HG02870 (cell line): ENCODE results near the gene CABLES2.

ENCODE experiments used
- ATAC-seq: cut with Tn5 transposase; IDR thresholded peaks from one replicate; pipeline ENCODE4 v1.9.1; 2021; ENCODE audit warnings: mild to moderate bottlenecking, moderate library complexity; ENCODE audit not compliant: unreplicated experiment

Gene CABLES2

DNA sequence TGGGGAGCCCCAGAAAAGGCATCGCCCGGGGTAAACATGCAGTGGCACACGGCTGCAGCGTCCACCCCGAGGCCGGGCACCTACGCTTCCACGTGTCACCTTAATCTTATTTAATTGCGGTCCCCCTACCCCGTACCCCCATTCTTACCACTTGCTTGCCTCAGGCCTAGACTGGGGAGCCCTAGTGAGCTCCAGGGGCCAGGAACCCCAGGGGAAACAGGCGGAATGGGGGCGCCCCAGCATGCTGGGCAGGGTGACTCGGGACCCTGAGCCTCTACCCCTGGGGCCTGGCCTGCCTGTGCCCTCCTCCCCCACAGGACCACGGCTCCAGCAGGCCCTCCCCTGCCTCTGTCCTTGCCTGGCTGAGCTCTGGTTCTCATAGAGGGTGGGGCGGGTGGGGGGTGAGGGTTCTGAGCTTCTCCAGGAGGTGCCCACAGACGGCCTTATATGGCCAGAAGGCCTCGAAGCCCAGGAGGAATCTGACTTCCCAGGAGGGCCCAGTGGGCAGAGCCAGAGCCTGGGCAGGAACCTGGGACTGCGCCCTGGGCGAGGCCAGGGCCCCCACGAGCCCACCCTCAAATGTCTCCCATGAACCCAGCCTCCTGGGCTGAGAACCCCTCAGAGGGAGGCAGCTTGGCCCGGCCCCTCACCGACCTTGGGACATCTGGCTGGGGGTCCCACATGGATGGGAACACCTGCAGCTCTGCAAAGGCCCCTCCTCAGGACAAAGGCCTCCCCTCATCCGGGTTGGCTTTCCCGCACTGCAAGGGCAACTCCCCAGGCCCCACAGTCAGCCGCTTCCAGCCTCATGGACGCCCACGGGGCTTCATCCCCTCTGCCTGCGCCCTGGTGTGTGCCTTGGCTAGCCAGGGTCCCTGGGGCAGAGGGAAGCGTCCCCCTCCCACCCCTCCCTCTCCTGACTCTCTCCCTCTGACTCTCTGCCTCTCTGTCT is 34.8 kb downstream of the CABLES2 start:
- ATAC-seq = no peak

DNA sequence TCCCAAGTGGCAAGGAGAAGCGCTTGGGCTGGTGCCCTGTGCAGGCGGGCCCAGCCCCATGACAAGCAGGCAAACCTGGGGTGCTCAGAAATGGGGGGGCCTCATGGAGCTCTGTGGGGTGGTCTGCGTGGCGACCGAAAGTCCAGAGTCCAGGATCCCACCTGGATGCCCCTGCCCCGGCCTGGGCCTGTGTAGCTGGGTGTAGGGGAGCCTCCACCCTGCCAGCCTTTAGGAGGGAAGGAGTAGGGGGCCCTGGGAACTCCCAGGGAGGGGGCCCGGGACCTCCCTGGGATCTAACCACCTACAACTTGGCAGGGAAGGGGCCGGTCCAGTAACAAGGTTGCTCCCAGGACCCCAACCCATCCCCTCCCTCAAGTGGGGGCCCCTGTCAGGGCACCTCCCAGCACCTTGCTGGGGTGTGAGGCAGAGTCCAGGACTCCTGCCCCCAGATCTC is 35.5 kb downstream of the CABLES2 start:
- no peak for ATAC-seq

DNA sequence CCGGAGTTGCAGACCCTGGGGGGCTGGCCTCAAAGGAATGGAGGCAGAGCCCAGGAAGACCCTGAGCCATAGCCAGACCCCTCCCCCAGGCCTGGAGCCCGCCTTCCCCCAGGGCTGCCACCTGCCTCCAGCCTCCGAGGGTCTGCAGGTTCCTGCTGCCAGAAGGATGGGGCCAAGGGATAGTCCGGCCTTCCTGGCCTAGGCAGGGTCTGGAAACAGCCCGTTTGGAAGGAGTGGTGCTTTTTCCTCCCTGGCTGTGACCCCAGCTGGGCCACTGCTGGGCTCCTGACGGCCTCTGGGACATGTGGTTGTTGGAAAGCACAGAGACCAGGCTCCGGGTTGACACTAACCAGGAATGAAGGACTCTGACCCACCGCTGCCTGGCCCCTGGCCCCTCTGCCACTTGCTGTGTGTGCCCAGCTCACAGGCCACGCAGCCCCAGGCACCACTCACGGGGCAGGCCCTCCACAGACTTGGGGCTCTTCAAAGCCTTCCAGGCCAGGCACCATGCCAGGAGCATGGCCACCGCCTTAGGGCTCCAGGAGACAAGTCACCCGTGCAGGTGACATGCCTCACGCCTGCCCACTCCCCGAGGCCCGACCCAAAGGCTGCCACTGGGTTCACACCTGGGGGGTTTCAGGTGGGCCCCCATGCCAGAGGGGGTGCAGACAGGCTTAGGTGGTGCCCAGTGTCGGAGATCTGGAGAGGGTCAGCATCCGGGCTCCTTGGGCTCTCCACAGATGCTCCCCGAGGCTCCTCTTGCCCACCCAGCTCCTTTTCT is 36.1 kb downstream of the CABLES2 start:
- ATAC-seq = no peak

DNA sequence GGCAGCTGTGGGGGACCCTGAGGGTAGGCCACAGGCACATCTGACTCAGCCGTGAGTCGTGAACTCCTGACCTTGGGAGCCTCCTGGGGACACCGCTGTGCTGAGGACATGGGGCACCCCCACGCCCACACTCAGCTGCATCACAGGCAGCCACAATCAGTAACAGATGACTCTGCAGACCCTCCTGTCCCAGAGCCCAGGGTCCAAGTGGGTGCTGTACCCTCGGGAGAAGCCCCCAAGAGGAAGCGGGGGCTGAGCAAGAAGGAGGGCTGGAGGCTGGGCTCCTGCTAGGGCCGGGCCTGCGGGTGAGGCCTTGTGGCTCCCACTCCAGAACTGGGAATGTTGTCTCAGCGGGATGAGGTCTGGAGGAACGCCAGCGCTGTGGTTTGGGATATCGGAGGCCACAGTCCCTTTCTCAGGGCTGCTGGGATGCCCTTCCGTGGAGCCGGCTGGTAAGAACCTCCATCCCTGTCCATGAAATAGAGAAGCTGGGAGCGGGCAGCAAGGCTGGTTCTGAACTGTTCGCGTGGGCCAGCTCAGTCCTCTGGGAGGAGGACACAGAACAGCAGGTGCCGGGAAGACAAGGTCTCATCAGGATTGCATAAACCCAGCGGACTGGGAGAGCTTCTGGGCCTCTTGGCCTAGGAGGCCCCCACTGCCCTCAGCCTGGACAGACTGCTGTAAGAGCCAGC is 36.8 kb downstream of the CABLES2 start:
- no peak for ATAC-seq

DNA sequence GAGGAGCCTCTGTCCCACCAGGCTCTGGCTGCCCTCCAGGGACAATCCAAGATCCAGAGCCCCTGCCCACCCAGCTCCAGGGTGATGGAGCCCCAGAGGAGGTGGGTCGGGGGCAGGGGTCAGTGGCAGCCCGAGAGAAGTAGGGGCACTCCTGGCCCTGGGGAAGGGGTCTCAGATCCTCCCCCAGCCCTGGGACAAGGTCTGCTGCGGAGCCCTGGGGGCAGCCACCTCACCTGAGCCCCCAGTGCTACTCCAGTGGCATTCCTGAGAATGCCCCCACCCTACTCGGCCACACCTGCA is 37.3 kb downstream of the CABLES2 start:
- no peak for ATAC-seq

DNA sequence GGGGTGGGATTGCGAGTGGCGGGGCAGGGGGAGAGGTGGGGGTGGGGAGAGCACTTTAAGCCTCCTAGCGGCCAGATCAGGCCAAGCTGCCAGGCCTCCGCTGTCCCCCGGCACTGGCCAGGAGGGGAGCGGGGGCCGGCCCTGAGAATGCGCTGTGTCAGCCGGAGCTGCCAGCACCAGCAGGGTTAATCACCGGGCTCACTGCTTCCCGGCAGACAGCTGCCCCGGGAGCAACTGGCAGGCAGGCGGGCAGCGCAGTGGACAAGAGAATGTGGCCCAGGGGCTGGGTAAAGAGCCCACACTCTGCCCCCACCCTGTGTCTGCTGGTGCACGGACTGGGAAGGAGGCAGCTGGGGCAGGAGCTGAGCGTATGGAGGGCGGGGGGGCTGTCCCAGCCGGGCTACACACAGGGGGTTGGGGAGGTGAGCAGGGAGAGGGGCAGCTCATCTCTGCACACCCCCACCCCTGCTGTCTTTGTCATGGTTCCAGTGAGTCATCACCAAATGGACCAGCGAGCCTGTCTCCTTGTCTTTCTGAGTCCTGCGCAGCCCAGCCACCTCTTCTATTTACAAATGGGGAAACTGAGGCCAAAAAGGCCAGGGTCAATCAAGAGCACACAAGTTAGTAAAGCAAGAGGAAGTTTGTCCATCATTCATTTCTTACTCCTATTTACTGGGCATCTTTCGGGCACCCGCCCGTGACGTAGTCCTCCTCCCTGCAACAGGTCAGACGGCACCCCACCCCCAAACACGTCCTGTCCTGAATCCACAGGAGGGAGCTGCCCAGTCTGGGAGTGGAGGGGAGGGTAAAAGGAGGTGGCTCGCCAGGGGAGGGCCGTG is 37.9 kb downstream of the CABLES2 start:
- no peak for ATAC-seq

DNA sequence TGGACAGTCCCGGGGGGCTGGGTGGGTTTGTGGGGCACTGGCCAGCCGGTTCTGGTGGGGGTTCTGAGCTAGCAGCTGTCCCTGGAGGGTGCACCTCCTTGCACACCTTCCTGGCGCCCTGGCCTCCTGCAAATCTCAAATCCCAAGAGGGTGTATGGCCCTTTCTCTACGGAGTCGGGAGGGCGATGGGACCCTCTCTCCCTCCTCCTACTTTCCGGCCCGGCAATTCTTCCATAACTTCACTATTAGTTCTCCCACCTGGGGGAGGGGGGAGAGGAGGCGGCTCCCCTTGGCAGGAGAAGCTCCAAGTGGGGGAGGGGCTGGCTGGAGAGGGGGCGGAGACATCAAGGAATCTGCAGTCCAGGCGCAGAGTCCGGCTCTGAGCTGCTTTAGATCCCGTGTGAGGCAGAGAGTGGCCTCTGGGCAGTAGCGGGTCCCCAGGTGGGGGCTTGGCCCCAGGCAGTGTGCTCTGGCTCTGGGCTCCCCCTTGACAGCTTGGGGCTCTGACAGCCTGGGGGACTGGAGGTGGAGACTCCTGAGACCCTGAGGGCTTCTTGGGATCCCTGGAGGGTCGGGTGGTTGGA is 38.6 kb downstream of the CABLES2 start:
- ATAC-seq = no peak

DNA sequence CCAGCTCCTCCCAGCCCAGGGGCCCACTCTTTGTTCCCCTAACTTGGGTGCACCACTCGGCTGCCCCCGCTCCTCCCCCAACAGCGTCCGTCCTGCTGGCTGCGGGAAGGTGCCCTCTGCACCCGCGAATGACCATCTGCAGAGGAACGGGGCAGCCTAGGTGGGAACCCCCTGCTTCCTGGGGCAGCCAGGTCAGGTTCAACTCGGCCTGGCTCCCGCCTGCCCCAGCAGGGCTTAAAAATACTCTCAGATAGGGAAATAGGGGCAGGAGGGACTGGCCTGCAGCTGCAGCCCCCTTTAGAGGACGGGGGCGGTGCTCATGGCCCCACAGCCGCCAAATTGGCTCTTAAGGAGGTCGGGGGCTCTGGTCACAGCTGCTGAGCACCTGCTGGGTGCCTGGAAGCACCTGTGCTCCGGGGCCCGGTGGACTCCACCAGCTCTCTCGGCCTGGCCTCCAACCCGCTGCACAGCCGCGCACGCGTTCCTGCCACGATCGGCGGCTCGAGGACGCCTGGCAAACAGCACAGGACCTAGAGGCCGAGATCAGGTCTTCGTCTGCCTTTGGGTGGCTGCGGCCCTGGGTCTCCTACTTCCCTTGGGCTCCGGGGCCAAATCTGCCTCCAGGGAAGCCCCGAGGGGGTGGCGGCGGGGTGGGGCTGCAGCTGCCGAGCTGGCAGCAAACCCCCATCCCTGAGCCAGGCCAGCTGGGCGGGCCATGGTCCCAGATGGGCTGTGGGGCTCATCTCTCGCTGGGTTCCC is 39.3 kb downstream of the CABLES2 start:
- no peak for ATAC-seq

DNA sequence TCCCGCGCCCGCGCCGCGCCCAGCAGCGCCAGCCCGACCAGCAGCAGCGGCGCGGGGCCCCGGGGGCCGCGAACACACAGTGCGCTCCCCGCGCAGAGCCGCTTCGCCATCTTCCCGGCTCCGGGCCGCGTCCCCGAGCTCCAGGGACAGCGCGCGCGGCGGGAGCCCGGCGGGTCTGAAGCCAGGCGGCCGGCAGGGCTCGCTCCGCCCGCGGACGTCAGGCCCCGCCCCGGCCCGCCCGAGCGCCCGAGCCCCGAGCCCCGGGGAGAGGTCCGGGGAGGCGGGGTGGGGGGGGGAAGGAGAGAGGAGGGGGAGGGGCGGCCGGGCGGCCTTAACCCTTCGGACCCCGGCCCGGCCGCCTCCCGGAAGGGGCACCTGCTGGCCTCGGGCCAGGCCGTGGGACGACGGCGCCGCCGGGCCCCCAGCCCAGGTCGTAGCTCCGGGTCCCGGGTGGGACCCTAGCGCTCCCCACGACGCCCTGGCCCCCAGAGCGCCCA is 39.9 kb downstream of the CABLES2 start, which contains the start of gene LAMA5:
Gene LAMA5 (minus strand): TSS at position 177 of the 497 bp plus-strand sequence. CDS start 67 bp downstream, at position 110.
- ATAC-seq = no peak

DNA sequence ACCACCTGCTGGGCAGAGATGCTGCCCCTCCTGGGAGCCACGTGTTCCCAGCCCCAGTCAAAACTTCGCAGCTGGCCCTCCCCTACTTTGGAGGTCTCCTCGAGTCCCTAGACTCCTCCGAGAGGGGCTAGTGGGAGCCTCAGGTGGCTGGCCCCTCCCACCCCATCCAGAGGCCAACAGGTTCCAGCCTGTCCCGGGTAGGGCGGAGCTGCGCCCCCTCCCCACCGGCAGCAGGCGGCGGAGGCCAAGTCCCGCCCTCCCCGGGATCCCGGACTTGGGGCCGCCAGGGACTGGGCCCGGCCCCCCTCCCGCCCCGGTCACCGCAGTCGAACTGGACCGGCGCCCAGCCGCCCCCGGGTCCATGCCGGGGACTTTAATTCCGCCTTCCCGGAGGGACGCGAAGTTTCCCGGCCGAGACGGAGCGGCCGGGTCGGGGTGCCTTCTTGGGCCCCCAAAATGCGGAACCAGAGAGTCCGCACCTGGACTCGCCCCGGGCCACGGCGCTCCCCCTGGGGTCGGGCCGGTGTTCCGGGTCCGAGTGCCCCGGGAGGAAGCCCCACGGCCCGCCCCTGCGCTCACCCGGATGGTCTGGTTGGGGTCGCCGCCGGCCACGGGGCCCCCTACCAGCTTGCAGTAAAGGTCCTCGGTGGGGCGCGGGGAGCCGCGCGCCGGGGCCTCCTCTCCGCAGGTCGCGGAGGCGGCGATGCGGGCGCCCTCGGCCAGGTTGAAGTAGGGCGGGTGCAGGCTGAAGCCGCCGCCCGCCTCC is 40.5 kb downstream of the CABLES2 start:
- no peak for ATAC-seq

DNA sequence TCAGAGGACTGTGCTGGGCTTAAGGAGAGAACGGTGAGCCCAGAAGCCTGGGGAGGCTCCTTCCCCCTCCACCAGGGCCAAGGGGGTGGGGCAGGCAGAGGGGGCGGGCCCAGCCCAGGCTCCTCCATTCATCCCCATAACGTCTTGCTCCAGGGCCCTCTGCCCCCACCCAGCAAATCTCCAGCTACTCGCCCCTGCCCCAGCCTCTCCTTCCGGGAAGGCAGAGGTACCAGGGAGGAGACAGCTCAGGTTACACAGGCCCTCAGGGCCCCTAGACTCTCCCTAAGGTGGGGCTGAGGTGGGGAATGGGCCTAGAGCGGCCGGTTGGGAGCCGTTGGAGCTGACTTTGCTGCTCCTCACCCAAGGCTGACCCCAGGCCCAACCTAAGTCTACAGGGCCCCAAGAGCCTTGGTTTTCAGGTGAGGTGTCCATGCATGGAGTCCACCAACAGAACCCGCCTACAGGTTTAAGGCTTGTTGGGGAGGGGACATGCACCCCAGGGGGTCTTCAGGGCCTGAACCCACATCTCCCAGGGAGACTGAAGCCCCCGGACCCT is 41.2 kb downstream of the CABLES2 start:
- no peak for ATAC-seq

DNA sequence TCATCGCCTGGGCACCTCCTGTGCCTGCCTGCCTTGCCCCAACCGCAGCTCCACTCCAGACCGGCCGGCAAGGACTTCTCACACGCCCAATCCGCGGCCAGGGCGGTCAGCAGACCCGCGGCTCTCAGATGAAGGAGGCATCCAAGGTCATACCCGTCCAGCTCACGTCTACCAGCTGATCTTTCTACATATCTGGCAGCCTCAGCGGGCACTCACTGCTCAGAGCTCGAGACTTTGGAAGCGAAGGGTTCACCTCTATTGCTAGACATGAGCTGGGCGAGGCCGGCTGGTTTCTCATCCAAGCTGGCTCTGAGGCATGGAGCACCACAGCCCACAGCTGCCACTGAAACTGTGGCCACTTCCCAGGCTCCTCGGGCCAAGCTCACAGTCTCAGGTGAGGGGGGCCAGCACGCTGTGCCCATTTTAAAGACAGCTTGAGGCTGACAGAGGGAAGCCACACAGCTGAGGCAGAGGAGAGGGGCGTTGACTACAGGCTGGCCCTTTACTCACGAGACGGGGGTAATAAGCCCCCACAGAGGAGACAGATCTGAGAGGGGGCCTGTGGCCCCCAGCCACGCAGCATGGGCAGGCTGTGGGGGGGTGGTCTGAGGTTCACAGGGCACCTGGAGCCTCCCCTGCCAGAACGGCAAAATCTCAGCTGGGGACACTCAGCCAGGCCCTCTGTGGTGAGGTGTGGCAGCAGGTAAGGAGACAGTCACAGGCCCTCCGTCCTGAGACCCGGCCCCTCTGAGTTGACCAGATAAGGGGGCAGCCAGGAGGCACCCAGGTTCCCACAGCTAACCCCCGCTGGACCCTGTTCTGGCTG is 42.0 kb downstream of the CABLES2 start:
- no peak for ATAC-seq

DNA sequence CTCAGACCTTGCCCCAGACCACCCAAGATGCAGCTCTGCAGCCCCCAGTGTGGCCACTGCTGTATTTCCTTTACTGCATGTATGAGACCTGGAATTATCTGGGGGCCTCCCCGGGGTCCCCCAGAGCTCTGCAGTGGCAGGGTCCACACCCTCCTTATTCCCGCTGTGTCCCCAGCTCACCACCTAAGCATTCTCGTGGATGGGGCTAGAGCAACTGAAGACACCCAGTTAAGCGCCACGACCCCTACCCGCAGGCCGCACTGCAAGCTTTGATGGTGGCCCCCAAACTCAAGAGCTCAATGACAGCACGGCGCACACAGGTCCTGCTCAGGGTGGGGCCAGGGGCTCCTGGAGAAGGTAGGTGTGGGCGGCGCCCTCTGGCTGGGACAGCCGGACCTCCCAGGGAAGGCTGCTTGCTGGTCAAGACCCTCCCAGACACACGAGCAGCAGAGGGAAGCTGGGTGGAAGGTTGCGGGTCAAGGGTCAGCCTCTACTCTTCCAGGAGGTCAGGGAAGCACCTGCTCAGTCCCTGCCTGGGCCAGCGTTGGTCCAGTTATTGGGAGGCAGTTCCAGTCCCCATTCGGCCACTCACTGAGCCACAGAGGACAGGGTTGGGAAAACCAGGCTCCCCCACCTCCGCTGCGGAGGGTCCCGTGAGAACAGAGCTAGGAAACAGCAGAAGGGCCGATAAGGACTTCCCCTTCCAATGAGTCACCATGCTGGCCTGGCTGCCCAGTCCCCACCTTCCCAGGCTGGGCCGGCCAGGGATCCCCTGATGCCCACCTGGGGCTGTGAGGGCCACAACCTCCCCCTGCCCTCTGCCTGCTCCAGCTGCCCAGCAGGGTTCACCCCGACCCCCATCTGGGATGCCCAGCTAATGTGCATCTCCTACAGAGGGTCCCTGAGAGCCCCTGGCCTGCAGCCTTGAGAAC is 42.9 kb downstream of the CABLES2 start:
- ATAC-seq = no peak

DNA sequence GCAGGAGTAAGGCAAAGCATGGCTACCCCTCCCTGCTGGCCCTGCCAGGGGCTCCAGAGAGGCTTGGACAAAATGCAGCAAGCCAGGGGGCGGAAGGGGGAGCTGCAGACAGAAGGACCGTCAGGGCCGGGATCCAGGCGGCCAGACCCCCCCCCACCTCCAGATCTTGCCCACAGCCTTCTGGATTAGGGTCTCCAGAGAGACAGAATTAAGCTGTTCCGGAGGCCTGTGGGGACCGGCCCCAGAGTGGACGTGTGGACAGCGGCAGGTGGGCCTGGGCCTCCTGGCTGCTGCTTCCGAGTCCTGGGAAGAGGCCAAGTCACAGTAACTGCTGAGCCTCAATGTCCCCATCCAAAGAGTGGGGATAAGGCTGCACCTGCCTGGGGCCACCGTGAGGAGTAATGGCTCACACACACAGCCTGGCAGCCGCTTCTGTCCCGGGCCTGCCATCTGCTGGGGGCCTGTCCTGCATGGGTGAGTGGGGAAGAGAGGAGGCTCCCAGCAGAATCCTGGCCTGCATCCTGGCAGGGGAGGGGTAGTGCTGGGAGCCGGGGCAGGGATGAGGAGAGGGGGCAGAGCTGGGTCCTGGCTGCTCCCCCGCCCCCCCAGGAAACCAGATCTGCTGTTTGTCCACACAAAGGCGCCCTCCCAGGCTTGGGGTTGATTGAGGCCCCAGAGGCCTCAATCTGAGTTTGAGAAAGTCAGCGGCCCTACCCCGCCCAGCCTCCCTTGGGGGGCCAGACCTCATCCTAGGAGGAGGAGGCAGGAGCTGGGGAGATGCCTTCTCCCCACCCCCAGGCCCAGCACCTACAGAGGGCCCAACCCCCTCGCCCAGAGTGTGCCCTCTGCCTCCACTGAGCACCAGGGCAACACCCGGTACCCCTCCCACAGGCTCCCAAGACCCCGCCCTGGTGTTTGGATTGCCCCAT is 43.8 kb downstream of the CABLES2 start:
- ATAC-seq = no peak

DNA sequence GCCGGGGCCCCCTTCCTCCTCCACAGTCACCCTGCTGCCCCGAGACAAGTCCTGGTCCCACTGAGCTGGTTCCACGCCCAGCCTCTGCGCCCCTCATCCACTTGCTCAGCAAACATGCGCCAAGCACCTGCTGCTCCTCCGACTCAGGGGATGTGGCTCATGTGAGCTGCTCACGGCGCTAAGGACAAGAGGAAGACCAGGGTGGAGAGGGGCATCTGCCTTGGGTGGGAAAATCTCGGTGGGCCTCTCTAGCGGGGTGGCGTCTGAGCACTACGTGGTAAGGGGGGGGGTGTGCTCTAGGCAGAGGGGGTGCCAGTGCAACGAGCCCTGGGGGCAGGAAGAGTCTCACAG is 44.5 kb downstream of the CABLES2 start:
- ATAC-seq = no peak
